ENCODE data around the gene CALHM2.
"Not testable (repeated sequence)": the region's sequence is repeated elsewhere in the genome, so short reads cannot be mapped to it uniquely, and the experiment has no call there.

CALHM2 gene, protein sequence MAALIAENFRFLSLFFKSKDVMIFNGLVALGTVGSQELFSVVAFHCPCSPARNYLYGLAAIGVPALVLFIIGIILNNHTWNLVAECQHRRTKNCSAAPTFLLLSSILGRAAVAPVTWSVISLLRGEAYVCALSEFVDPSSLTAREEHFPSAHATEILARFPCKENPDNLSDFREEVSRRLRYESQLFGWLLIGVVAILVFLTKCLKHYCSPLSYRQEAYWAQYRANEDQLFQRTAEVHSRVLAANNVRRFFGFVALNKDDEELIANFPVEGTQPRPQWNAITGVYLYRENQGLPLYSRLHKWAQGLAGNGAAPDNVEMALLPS

DNA sequence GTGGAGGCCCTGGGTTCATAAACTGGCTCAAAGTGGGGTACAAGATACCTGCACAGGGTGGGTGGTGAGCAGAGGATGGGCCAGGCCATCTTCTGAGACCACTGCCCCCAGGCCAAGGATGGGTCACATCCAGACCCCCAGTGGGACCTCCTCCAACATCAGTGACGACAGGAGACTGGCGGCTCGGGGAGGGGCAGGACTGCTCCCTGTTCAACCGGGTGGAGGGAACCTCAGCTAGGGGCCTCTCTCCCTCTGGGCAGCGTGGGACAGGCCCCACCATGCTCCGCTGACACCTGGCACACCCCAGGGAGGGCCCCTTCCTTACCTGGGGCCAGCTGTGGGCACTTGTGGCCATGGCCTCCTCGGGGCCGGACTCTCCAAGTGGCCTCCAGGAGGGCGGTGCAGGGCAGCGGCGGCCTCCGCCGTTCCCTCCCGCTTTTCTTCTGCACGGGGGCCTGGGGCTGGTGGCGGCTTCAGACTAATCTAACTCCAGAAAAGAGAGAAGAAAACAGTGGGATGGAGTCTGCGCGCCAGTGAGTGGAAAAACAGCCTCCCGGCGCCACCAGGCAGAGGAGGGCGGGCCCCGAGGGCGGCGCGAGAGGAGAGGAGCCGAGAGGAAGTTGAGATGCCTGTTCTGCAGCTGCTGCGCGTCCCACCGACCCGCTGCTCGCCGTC is at the start of gene CALHM2:
Gene CALHM2, minus strand, starts transcription at position 540 of the 675 bp plus-strand sequence. CDS start 2,429 bp downstream, outside the sequence.
- no peak for DNase-seq (ENCODE audit: low spot score)

GRCh38 chr10:103501186-103501585 is 49.0 kb upstream of the CALHM2 start:
- DNase-seq (ENCODE audit: low spot score) = no peak

DNA sequence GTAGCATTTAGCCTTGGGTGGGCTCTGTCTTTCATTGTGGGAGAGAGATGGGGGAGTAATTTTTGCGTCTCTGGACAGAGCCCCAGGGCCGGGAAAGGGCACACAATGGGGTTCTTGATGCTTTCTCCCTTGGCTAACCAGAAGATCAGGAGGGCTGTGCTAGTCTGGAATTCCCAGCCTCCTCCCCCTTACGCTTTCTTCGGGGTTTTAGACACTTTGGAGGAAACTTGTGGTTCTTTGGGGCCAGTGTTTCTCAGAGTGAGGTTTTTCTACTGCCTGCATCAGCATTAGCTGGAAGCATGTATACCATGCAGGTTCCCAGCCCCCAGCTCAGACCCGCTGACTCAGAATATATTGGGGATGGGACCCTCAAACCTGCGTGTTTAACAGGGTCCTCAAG is 48.3 kb upstream of the CALHM2 start:
- DNase-seq (ENCODE audit: low spot score) = no peak

DNA sequence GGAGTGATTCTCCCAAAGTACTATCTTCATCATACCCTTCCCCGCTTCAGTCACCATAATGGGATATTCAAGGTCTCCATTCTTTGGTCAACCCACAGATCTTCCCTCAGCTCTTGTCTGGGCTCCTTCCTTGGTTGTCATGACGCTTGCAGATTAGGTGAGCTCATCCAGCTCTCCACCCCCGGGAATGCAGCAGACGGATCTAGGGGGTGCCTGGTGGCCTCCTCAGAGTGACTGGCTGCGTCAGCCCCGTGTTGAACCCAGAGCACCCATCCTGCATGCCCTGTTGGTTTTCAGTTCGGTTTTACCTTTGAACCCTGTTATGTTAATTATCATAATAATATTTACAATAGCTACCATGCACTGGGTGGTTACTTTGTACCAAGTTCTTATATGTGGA is 47.7 kb upstream of the CALHM2 start:
- no peak for DNase-seq (ENCODE audit: low spot score)

- no peak for DNase-seq (ENCODE audit: low spot score)
These were observed 46.9 kb upstream of the CALHM2 start for GRCh38 chr10:103498936-103499638.

- DNase-seq (ENCODE audit: low spot score) = no peak
These were observed 45.2 kb upstream of the CALHM2 start for GRCh38 chr10:103497161-103497915.

- DNase-seq (ENCODE audit: low spot score) = no peak
These were observed 43.2 kb upstream of the CALHM2 start for GRCh38 chr10:103495321-103495720.

GRCh38 chr10:103493916-103494877 is 42.0 kb upstream of the CALHM2 start:
- DNase-seq (ENCODE audit: low spot score) = no peak

GRCh38 chr10:103493362-103493915 is 41.3 kb upstream of the CALHM2 start, which contains the start of gene NEURL1:
Gene NEURL1 (plus strand): TSS chr10:103493705. CDS start chr10:103494388, 683 bp downstream.
- no peak for DNase-seq (ENCODE audit: low spot score)

DNA sequence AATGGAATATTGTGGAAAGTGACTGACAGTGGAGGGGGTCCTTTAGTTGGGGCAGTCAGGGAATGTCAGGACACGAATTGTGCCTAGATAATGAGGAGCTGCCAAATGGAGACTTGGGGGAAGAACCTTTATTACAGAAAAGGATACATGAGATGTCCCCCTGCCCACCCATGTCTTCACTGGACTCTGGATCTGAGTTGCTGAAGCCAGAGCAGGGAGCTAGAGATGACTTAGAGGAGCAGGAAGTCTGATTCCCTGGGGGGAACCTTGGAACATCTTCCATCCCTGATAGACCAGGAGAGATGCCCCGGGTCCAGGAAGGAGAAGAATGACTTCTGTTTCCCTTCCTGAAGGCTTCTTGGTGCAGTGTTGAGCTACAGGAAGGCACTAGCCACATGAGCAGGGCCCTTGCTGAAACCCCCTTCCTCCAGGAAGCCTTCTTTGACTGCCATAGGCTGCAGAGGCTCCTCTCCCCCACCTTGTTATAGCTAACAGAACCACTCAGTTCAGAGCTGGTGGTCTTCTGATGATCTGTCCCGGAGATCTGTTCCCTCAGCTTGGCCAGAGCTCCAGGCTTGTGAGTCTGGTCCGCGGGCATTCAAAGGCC is 40.6 kb upstream of the CALHM2 start:
- DNase-seq (ENCODE audit: low spot score) = no peak

GRCh38 chr10:103491729-103492364 is 39.7 kb upstream of the CALHM2 start:
- DNase-seq (ENCODE audit: low spot score) = peak; percentile 46

- DNase-seq (ENCODE audit: low spot score) = no peak
These were observed 38.8 kb upstream of the CALHM2 start for GRCh38 chr10:103490986-103491314.

DNA sequence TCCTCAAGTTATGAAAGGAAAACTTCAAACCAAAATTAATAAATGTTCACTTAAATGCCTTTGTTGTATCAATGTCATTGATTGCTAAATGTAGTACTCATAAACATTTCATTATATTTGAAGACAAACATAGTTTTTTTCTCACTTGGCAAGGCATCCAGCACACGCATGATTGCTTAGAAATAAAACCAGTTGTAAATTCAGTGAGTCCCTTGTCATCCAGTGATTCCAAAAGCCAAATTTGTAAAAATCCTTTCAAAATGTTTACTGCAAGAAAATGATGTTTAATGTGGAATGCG is 35.2 kb upstream of the CALHM2 start:
- DNase-seq (ENCODE audit: low spot score) = no peak

GRCh38 chr10:103486635-103487409 is 34.7 kb upstream of the CALHM2 start:
- not testable (repeated sequence) for DNase-seq (ENCODE audit: low spot score)

- DNase-seq (ENCODE audit: low spot score) = peak; percentile 55
These were observed 29.9 kb upstream of the CALHM2 start for GRCh38 chr10:103481974-103482531.

GRCh38 chr10:103480521-103480920 is 28.4 kb upstream of the CALHM2 start:
- DNase-seq (ENCODE audit: low spot score) = no peak

- no peak for DNase-seq (ENCODE audit: low spot score)
These were observed 27.0 kb upstream of the CALHM2 start, which contains the start of gene CALHM3 for GRCh38 chr10:103479135-103479534. Gene CALHM3 (minus strand): TSS chr10:103479240. CDS start chr10:103479032, 208 bp downstream.

GRCh38 chr10:103478671-103479070 is 26.5 kb upstream of the CALHM2 start:
- DNase-seq (ENCODE audit: low spot score) = no peak
